Mesothelial cell of epicardium (in vitro differentiated cells): Measurements from ENCODE around the gene DOCK2. TPM values are rescaled to one million over a fixed set of nuclear protein-coding genes. Genes with fewer than 3 reads are reported as not detected.

Experiments
- DNase-seq, 2 experiments: peaks; one replicate each; pipeline ENCODE4 v3.0.0; 2021; ENCODE audit warnings: low spot score in 2 of 2; ENCODE audit not compliant: unreplicated experiment in 2 of 2
- H3K27ac Mint-ChIP-seq: 2 replicates; pipeline ENCODE4 v1.8.0; 2021; ENCODE audit warnings: mixed read lengths
- H3K27me3 Mint-ChIP-seq: 2 replicates; pipeline ENCODE4 v1.8.0; 2021; ENCODE audit warnings: low read depth, mixed read lengths
- H3K36me3 Mint-ChIP-seq: 2 replicates; pipeline ENCODE4 v1.8.0; 2021; ENCODE audit warnings: mixed read lengths
- H3K4me1 Mint-ChIP-seq: 2 replicates; pipeline ENCODE4 v1.8.0; 2021; ENCODE audit warnings: mixed read lengths
- H3K4me3 Mint-ChIP-seq: 2 replicates; pipeline ENCODE4 v1.8.0; 2021; ENCODE audit warnings: mild to moderate bottlenecking, moderate library complexity, mixed read lengths
- H3K9me3 Mint-ChIP-seq: 2 replicates; pipeline ENCODE4 v1.8.0; 2021; ENCODE audit warnings: mixed read lengths
- CTCF ChIP-seq: fragments of 200-600 bp; sonication (generic); IDR thresholded peaks from one replicate; pipeline ENCODE4 v1.5.0; 2021; ENCODE audit warnings: antibody characterized with exemption; ENCODE audit not compliant: unreplicated experiment
- total RNA-seq: library from RNA; stranded (reverse); gene quantifications from 3 replicates; pipeline ENCODE4 v1.2.1, GENCODE V29; 2021

DOCK2 gene
- 0.16 to 0.25 TPM (median 0.18 TPM) in 3 replicates for total RNA-seq

GRCh38 chr5:169637085-169637548 is at the start of gene DOCK2:
Gene DOCK2, plus strand, starts transcription at chr5:169637275. Its CDS starts 52 bp downstream, at chr5:169637327.
- H3K4me3 Mint-ChIP-seq = peak within 1 kb of the TSS; percentile 9
- no peak for TF ChIP-seq CTCF
- H3K27ac Mint-ChIP-seq = no peak within 1 kb of the TSS
- H3K4me1 Mint-ChIP-seq = peaks cover 4% of the 10 kb centered on the region
- H3K9me3 Mint-ChIP-seq = peaks cover 31% of the 10 kb centered on the region
- H3K36me3 Mint-ChIP-seq = no peaks in the 10 kb centered on the region
- no peak for DNase-seq
- peaks cover 74% of the 10 kb centered on the region for H3K27me3 Mint-ChIP-seq

GRCh38 chr5:169590602-169591001 is 46.5 kb upstream of the DOCK2 start:
- Mint-ChIP-seq H3K4me1 (peaks cover 4% of the 10 kb centered on the region), H3K9me3 (no peaks in the 10 kb centered on the region), H3K27ac (no peak overlapping the region), H3K27me3 (no peaks in the 10 kb centered on the region), H3K36me3 (peaks cover 40% of the 10 kb centered on the region), H3K4me3 (no peak overlapping the region)
- no peak for TF ChIP-seq CTCF
- DNase-seq = no peak

DNA sequence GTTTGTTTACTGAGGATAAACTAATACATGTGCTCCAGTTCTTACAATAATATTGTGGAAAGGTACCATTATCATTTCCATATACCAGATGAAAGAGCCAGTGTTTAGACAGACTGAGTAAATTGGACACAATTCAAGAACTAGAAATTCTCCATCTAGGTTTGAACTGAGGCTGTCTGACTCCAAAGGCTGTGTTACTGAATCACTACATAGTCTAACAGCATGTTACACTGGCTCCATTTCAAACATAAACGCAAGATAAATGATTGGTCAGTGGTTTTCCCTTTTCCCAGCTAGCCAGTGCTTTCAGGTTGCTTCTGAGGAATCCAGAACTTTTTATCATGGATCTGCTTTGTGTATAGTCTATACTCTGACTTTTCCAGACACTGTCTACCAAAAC is 45.4 kb upstream of the DOCK2 start:
- H3K27ac Mint-ChIP-seq = no peak overlapping the region
- H3K27me3 Mint-ChIP-seq = no peaks in the 10 kb centered on the region
- no peak overlapping the region for H3K4me3 Mint-ChIP-seq
- no peaks in the 10 kb centered on the region for H3K9me3 Mint-ChIP-seq
- H3K4me1 Mint-ChIP-seq = no peaks in the 10 kb centered on the region
- peaks cover 40% of the 10 kb centered on the region for H3K36me3 Mint-ChIP-seq
- no peak for TF ChIP-seq CTCF
- DNase-seq = no peak

DNA sequence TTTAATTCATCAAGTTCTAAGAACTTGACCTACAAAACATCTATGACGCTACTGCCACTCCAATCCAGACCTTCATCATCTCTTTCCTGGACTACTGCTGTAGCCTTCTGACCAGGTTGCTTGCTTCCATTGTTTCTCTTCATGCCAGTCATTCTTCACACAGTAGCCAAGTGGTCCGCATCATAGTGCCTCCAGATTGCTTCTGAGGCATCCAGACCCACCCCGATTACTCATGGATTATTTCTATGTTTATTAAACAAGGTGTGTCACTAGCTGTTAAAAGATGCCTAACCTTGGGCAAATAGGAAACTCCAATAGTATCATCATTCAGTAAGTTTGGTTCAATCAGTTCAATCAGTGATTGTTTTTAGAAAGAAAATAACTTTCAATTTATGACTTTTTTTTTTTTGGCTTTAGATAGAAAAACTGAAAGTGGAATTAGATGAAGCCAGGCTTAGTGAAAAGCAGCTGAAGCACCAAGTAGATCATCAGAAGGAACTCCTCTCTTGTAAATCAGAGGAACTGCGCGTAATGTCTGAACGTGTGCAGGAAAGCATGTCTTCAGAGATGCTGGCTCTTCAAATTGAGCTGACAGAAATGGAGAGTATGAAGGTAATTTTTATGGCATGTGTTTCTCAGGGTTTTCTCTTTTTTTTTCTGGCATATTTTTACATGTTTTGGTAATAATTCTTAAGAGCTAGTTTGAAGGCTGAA is 44.0 kb upstream of the DOCK2 start:
- Mint-ChIP-seq H3K4me3 (no peak overlapping the region), H3K9me3 (no peaks in the 10 kb centered on the region), H3K36me3 (peaks cover 49% of the 10 kb centered on the region), H3K27ac (no peak overlapping the region), H3K27me3 (no peaks in the 10 kb centered on the region), H3K4me1 (no peaks in the 10 kb centered on the region)
- DNase-seq = no peak
- TF ChIP-seq CTCF = no peak

- no peaks in the 10 kb centered on the region for H3K9me3 Mint-ChIP-seq
- H3K36me3 Mint-ChIP-seq = peaks cover 43% of the 10 kb centered on the region
- H3K27ac Mint-ChIP-seq = no peak overlapping the region
- H3K4me1 Mint-ChIP-seq = no peaks in the 10 kb centered on the region
- no peak for DNase-seq
- no peak overlapping the region for H3K4me3 Mint-ChIP-seq
- no peaks in the 10 kb centered on the region for H3K27me3 Mint-ChIP-seq
- no peak for TF ChIP-seq CTCF
Measured at GRCh38 chr5:169595172-169595820, 41.8 kb upstream of the DOCK2 start.
